GM18517 (cell line): ENCODE data around the gene ZNF648.
"Not testable (repeated sequence)": the region's sequence is repeated elsewhere in the genome, so short reads cannot be mapped to it uniquely, and the experiment has no call there.

Experiments
- ATAC-seq: cut with Tn5 transposase; IDR thresholded peaks from one replicate; pipeline ENCODE4 v1.9.1; 2021; ENCODE audit warnings: mild to moderate bottlenecking, moderate library complexity; ENCODE audit not compliant: unreplicated experiment

Gene ZNF648

DNA sequence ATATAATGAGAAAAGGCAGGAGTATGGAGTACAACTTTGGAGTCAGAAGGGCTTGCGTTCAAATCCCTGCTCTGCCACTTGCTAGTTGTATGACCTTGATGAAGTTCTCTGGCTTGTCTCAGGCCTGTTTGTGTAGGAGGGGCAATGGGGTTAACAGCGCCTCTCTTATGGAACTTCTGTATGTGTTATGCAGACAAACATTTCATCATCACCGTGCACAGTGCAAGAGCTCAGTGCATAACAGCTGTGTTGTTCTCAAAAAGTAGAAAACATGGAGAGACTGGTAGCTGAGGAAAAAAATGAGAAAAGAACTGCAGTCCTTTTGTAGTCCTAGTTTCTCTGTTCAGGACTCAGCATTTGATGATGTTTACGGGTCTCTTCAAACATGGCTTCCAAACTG, 10.4 kb upstream of the ZNF648 start:
- ATAC-seq: no peak

DNA sequence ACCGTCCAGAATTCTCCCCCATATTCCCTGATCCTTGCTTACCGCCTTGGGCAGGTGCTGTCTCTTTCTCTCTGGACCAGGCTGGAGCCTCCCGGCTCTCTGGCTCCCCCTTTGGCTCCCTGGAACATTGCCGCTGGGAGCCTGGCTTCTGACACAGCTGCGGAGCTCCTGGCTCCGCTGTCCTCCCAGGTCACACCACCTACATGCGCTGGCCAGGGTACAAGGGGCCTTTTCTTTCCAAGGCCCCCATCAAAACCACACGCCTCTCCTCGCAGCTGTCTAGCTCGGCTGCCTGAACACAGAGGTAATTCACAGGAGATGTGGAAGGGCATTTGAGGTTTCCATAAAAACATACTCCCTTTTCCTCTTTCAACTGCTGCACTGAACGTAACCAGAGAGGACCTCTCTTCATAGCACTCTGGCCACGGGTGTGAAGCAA, 7.5 kb upstream of the ZNF648 start:
- ATAC-seq: no peak

DNA sequence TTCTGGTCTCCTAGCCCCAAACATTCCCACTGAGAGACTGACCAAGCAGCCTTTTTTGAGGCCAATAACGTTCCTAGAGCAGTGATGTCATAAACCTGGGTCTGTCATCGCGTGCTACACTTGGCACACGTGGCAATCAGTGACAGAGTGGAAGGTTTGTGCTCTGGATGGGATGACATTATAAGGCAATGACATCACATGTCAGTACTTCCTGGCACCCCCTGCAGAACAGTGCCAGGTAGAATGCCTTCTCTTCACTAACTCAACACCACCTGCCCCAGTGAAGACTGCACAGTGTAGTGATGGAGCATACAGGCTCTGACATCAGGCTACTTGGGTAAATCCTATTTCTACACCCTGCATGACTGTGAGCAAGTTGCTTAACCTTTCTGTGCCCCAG, 5.4 kb upstream of the ZNF648 start:
- no peak for ATAC-seq

DNA sequence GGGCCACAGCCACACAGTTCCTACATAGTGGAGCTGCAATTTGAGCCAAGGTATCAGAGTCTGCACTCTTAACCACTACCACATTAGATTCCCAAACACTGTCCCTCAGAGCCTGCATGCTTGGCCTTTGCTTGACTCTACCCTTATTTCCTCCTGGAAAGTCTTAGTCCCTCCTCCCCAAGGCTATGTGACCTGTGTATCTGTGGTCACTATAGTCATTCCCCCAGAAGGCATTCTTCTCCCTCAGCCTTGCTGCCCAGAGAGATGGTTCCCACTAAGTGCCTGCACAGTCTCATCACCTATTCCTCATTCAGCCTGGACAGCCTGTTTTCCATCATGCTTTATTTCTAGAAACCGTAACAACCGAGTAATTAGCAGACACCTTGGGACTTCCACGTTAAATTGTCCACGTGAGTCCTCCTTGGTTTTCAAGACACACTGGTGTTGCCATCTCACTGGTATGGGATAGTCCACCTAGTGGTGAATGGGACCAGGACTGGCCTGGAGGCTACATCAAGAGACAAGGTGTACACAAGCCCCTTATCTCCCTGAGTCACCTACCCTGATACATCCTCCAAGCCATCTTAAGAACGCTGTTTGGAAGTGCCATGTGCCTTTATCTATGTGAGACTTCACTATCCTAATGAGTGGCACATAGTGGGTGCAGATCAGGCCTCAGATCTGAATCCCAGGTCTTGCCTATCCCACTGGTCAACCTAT, 3.8 kb upstream of the ZNF648 start:
- no peak for ATAC-seq

DNA sequence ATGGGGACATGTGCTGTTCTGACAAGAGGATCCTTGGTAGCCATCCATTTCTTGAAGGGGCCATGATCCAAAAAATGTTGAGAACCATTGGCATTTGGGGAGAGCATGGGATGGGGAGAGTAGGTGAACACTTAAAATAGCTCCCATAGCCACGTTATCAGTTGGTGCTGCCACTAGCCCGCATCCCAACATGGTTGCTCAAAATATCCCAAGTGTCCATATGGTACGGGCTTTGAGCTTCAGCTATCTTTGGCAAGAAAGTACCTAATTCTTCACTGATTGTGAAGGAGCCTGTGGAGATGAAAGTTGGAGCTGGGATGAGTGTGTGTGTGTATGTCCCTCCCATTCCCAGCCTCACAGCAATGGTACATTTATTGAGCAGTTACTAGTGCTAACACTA, 3.1 kb upstream of the ZNF648 start:
- no peak for ATAC-seq

DNA sequence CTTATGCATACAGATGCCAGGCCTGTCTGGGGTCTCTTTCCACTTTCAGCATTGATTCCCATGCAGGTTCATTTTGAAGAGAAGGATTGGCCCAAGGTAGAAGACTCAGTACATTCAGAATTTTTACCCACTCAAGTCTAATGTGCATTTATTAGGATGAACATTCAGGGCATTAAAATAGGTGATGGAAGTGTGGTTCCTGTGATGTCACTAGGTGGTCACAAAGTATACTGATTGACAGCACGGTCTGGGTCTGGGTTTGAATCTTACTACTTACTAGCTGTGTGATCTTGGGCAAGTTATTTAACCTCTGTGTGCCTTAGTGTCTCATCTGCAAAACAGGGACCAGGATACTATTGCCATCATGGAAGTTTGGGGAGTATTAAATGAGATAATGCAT, 711 bp upstream of the ZNF648 start:
- no peak for ATAC-seq

DNA sequence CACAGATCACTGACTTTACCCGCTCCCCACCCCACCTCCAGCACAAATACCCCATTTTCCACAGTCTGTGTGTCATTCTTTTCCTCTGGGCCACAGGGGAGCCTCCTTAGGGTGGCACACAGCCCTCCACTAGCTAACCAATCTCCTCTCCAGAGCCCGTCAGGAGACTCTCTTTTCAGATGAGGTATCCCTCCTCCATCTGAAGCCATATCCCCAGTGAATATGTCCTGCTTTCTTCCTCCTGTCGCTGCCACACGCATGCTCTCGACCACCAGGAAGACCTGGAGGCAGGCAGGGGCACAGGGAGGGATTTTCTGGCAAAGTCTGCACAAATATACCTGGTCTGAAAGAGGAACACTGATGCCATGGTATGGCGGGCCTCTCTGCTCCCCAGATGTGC, 635 bp downstream of the ZNF648 start:
- ATAC-seq: no peak

DNA sequence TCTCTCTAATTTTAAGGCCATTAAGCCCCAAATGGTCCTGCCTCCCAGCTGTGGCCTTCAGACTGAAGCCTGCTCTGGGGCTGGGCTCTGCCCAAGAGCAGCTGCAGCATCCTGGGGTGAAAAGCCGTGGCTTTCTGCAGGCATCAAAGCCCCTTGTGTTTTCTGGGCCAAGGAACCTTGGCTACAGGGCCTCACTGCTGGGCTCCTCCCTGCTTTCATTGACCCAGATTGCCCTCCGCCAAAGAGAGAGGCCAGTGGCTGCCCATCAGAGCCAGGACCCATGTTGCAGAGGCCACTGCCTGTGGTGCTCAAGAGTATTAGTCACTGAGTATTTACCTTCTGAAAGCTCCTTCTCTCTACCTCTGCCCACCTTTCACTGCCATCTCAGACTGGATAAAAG, 1.6 kb downstream of the ZNF648 start:
- no peak for ATAC-seq

DNA sequence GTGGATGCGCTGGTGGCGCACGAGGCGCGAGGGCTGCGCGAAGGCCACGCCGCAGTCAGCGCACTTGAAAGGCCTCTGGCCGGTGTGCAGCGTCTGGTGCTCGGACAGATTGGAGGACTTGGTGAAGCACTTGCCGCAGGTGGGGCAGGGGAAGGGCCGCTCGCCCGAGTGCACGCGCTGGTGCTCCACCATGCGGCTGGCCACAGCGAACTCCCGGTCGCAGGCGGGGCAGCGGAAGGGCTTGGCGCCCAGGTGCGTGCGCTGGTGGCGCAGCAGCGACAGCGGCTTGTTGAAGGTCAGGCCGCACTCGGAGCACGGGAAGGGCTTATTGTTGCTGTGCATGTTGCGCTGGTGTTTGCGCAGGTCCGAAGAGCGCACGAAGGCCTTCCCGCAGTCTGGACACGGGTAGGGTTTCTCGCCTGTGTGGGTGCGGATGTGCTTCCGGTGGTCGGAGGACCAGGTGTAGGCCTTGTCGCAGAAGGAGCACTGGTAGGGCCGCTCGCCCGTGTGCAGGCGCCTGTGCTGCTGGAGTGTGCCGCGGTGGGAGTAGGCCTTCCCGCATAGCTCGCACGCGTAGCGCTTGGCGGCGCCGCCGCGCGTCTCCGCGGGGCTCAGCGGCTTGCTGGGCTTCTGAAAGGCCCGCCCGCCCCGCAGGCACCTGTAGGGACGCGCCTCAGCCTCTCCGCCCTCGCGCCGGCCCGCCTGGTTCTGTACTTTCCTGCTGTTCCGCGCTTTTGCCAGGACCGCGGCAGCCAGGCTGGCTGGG, 4.7 kb downstream of the ZNF648 start:
- no peak for ATAC-seq

DNA sequence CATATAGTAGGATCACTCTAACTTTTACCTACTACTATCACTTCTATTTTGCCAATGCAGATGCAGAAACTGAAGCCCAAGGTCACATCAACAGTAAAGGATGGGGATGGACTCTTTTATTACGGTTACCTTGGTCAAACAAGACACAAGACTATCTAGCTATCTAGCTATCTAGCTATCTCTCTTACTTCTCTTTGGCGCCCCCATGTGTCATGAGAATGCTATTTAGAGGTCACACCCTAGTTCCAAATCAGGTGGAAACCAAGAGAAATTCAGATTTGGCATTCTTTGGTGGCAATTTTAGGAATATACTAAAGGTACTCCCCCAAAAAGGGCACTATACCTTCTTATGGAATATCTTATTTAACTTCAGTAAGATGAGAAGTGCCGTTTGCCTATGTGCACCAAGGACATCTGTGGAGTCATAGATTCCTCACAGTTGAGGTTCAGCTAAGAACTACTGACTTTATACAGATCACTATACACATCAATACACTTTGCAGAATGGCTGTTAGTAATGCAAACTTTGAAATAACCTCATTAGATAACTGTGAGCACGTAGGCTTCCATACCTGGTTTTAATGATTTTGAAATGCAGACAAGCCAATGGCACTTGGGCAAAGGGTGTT, 6.7 kb downstream of the ZNF648 start:
- ATAC-seq: no peak

DNA sequence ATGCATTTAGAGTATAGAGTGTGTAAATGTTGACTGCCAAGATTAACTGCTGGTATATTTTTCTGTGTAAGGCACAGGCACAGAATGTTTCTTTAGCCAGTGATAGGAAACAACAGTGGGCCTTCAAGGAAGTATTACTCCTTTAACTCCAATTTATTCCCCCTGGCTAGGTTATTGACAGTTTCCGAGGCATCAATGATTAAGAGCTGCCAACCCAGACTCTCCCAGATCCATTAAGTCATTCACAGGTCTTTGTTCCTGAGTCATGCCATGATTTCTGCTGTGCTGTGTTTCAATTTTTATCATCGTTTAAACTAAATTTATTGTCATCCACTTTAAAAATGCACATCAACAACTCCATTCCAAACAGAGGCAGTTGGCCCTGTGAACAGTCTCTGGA, 9.2 kb downstream of the ZNF648 start:
- ATAC-seq: no peak

DNA sequence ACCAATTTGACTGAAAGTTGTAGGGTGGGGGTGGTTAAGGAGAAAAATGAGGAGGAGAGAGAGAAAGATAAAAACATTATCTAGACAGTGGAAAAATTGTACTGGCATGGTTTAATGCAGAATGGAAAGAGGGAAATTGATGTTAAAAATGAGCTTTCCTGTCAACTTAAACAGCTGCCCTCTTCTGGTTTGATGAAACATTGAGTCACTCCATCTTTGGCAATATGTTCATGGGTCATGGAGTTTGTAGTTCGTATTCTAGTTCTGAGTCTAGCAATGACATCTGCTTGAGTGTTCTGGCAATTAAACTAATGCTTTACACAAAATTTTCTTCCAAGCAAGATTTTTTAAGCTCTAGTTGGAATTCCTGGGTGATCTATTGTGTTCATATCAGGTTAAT, 9.6 kb downstream of the ZNF648 start:
- ATAC-seq: no peak

DNA sequence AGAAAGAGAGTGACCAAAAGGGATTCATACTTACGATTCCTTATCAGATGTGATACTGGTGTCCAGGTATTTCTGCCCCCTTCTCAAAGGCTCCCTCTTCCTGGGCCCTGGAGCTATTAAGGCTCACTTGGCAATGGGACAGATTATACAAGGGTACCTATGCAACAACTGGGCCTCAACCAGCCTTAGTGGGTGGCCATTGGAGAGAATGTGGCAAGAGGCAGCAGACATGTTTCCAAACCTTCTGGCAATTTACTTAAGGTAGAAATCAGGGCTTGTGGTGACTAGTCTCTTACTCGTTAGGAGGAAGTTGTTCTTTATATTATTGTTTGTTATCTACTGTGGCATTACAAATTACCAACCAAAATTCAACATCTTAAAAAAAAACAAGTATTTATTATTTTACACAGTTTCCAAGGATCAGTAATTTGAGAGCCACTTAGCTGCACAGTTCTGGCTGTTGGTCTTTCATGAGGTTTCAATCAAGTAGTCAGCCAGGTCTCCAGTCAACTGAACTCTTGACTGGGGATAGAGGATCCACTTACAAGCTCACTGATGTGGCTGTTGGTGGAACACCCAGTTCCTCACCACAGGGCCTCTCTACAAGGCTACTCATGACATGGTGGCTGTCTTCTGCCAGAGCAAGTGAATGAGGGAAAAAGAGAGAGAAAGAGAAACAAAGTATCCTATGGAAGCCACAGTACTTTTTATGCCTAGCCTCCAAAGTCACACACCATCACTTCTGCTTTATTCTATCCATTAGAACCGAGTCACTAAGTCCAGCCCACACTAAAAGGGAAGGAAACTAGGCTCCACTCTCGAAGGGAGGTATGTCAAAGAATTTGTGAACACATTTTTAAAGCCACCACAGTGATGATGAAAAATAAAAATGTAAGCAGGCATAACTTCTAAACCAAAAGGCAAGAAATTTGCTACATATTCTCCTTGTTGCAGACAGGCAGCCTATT, 10.7 kb downstream of the ZNF648 start:
- ATAC-seq: no peak

DNA sequence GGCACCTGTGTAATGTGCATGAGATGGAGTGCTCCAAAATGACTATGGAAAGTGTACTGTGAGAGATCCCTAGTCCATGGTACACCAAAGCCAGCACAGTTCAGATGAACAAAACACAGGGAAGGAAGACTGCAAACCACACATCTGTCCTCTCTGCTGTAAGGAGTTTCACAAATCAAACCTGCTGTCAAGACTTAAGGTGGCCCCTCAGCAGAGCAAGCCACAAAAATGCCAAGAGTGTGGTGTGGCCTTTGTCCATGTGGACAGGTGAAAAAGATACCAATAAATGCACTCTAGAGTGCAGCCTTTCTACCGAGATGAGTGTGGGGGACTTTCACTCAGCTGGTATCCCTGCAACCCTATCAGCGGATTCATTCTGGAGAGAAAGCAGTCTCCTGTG, 12.9 kb downstream of the ZNF648 start:
- no peak for ATAC-seq

DNA sequence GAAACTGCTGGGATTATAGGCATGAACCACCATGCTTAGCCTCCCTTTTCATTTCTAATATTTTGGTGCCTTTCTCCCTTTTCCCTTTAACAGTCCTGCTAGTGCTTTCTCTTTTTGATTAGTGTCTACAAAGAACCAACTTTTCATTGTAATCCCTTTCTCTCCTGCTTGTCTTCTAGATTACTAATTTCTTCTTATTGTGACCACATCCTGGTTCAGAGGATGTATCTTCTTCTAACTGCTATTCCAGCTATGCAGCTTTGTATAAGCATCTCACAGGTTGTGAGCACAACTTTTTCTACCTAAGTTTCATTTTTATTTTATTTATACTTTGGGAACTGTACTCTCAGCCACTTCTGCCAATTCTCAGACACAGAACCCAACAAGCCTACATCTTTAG, 14.7 kb downstream of the ZNF648 start:
- ATAC-seq: no peak

DNA sequence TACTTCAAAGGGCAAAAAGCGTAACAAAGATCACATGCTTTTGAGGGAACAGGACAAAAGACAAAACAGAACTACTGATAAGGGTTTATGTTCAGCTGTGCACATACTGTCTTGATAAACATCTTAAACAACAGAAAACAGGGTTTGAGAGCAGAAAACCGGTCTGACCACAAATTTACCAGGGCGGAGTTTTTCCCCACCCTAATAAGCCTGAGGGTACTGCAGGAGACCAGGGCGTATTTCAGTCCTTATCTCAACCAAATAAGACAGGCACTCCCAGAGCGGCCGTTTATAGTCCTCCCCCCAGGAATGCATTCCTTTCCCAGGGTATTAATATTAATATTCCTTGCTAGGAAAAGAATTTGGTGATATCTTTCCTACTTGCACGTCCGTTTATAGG, 16.0 kb downstream of the ZNF648 start:
- ATAC-seq: not testable (repeated sequence)

DNA sequence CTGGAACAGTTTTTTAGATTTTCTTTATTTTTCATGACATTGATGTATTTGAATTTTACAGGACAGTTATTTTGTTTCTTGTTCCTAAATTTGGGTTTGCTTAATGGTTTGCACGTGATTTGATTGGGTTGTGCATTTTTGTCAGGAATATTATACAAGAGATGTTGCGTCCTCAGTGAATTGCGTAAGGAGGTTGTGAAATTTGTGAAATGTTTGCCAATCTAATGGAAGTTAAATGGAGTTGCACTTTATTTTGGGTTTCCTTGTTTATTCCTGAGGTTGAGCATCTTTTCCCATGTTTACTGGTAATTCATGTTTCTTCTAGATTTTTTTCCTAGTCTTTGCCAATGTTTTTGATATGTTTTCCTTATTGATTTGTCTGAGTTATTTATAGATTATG, 19.9 kb downstream of the ZNF648 start:
- no peak for ATAC-seq

DNA sequence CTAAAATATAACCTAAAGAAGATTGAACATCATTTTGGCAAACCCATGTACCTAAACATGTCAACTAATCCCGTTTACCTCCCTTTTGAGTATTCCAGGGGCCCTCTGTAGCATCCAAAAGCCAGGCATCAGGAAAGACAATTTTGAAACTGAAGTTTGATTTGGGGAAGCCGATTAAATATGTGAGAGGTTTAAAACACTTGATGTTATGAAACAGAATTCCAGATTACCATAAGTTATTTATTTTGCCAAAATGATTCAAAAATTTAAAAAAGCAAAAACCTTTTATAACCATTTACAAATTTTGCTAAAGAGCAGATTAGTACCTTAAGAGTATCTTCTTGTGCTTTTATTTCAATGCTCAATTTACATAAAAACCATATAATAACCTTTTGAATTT, 23.3 kb downstream of the ZNF648 start:
- no peak for ATAC-seq

DNA sequence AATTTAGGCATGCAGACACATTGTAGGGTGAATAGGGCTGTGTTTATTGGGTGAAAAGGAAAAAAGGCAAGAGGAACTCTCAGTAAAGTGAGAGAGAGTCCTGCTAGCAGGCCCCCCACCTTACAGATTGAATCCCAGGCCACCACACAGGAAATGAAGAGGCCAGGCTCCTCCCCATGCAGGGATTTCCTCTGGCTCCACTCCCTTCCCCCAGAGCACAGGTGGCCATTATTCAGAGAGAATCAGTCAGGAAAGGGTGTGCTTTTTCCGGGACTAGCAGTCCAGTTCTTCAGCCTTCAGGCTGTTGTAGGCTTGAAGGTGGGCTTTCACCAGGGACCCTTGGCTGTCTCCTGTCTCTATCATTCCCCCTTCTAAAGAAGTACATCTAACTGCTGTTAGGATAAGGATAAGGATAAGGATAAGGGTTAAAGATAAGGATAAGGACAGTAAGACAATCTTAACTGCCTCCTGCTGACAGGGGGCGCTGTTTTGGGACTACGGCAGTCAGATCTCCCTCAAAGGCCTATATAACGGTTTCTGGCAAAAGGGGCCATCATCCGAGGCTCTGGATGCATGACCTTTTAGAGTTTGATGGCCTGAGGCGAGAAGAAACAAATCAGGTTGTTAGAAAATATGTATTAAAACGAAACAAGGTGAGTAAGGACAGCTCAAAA, 26.3 kb downstream of the ZNF648 start:
- ATAC-seq: no peak

DNA sequence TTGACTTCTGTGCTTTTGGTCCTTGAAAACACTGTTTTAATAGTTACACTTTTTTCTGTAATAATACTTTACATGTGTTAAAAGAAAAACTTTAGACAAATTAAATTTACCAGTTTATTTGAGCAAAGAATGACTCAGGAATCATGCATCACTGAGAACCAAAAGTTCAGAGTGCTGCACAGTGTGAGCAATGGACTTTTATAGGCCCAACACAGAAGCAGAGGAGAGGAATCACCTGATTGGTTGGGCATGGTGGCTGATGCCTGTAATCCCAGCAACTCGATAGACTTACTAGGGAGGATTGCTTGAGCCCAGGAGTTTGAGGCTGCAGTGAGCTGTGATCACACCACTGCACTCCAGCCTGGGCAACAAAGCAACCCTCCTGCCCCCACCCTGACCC, 29.3 kb downstream of the ZNF648 start:
- ATAC-seq: no peak
